Left ventricle myocardium inferior (tissue), 1 donor: ENCODE results near the gene IGFBP3. TPM values are rescaled to one million over a fixed set of nuclear protein-coding genes. Genes with fewer than 3 reads are reported as not detected.

Experiments used
- DNase-seq: peaks from one replicate; pipeline ENCODE4 v3.0.0-alpha.2; 2020
- H3K27ac ChIP-seq: fragments of 200-600 bp; replicated peaks from 2 replicates; pipeline ENCODE4 v1.8.0; 2021
- H3K27me3 ChIP-seq: fragments of 200-600 bp; 2 replicates; pipeline ENCODE4 v1.8.0; 2021; ENCODE audit warnings: low read depth
- H3K36me3 ChIP-seq: fragments of 200-600 bp; 2 replicates; pipeline ENCODE4 v1.8.0; 2021
- H3K4me1 ChIP-seq: fragments of 200-600 bp; 2 replicates; pipeline ENCODE4 v1.8.0; 2021
- H3K4me3 ChIP-seq: fragments of 200-600 bp; 2 replicates; pipeline ENCODE4 v1.8.0; 2021; ENCODE audit warnings: mild to moderate bottlenecking, moderate library complexity
- H3K9me3 ChIP-seq: fragments of 200-600 bp; replicated peaks from 2 replicates; pipeline ENCODE4 v1.8.0; 2021
- intact Hi-C: fragments of 100-400 bp; cut with micrococcal nuclease; formaldehyde crosslinking; loops from one replicate; pipeline ENCODE4 v1.11.0; 2022
- total RNA-seq: library from RNA; stranded (reverse); fragmentation: NEBNext Ultra II Directional; extraction: Animal tissue kit (Norgen Biotek cat#: 25700); gene quantifications from one replicate; pipeline ENCODE4 v1.2.1, GENCODE V29; 2021
- TF ChIP-seq, protein P1 (sequence below): fragments of 200-600 bp; IDR thresholded peaks from 2 replicates; pipeline ENCODE4 v1.8.0; 2021; ENCODE audit warnings: antibody characterized with exemption, mild to moderate bottlenecking, borderline replicate concordance
- donor health status: DM: no; HTN: yes; CAD: no; lungs with severe emphysema.

Gene IGFBP3
- total RNA-seq, 1 donor from 2014 or later, result 60.8 TPM

DNA sequence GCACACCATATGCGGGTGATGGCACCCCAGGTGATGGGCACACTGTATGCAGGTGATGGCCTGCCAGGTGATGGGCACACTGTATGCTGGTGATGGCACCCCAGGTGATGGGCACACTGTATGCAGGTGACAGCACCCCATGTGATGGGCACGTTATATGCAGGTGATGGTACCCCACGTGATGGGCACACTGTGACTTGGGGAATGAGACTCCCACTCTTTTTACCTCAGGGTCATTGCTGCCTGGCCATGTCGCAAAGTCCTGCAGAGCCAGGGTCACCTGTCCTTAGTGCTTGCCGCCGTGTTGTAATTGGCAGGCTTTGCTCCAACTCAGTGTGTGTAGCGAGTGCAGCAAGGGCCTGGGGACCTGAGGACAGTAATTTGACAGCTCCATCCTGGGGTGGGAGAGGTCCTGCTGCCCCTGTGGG, 40.6 kb downstream of the IGFBP3 start:
- H3K4me3 ChIP-seq, result no peak overlapping the region
- no peak overlapping the region for H3K27ac ChIP-seq
- H3K9me3 ChIP-seq, result peaks cover 23% of the 10 kb centered on the region
- no peaks in the 10 kb centered on the region for H3K36me3 ChIP-seq
- H3K4me1 ChIP-seq, result no peaks in the 10 kb centered on the region
- TF ChIP-seq, protein P1, sequence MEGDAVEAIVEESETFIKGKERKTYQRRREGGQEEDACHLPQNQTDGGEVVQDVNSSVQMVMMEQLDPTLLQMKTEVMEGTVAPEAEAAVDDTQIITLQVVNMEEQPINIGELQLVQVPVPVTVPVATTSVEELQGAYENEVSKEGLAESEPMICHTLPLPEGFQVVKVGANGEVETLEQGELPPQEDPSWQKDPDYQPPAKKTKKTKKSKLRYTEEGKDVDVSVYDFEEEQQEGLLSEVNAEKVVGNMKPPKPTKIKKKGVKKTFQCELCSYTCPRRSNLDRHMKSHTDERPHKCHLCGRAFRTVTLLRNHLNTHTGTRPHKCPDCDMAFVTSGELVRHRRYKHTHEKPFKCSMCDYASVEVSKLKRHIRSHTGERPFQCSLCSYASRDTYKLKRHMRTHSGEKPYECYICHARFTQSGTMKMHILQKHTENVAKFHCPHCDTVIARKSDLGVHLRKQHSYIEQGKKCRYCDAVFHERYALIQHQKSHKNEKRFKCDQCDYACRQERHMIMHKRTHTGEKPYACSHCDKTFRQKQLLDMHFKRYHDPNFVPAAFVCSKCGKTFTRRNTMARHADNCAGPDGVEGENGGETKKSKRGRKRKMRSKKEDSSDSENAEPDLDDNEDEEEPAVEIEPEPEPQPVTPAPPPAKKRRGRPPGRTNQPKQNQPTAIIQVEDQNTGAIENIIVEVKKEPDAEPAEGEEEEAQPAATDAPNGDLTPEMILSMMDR, result no peak
- H3K27me3 ChIP-seq, result peaks cover 42% of the 10 kb centered on the region
- DNase-seq, result no peak
- intact Hi-C loops, result no loop called here

DNA sequence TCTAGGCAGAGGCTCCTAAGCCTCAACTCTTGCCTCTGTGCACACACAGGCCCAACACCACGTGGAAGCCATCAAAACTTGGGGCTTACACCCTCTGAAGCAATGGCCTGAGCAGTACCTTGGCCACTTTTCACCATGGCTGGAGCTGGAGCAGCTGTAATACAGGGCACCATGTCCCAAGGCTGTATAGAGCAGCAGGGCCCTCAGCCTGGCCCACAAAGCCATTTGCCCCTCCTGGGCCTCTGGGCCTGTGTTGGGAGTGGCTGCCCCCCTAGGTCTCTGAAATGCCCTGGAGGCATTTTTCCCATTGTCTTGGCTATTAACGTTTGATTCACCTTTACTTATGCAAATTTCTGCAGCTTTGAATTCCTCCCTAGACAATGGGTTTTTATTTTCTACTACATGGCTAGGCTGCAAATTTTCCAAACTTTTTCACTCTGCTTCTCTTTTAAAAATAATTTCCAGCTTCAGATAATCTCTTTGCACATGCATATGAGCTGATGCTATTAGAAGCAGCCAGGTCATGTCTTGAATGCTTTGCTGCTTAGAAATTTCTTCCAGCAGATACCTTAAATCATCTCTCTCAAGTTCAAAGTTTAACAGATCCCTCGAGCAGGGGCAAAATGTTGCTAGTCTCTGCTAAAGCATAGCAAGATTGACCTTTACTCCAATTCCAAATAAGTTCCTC, 42.5 kb downstream of the IGFBP3 start:
- H3K27ac ChIP-seq, result no peak overlapping the region
- TF ChIP-seq, protein P1, result no peak

DNA sequence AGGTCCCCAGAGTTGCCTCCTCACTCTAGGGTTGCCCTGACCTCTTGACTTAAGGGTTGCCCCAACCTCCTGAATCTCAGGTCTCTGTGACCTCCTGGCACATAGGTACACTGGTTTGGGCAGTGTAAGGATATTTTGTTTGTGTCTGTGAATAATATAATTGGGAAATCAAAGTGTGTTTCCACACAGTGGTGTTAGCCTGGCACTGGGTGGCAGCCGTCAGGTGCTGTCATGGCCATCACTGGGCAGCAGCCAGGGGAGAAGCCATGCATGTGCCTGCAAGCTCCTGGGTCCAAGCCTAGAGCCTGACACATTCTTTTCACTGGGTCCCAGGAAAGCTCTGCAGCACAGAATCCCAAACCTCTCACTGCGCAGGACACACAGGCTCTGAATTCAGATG, 44.6 kb downstream of the IGFBP3 start:
- Histone ChIP-seq H3K4me1 (no peaks in the 10 kb centered on the region), H3K27me3 (peaks cover 5% of the 10 kb centered on the region), H3K4me3 (no peak overlapping the region), H3K27ac (no peak overlapping the region), H3K36me3 (no peaks in the 10 kb centered on the region), H3K9me3 (peaks cover 23% of the 10 kb centered on the region)
- DNase-seq, result no peak
- TF ChIP-seq, protein P1, result no peak
- intact Hi-C loops, result no loop called here

More for the DNA sequence above, 42.5 kb downstream of the IGFBP3 start:
- Histone ChIP-seq H3K27me3 (peaks cover 26% of the 10 kb centered on the region), H3K36me3 (no peaks in the 10 kb centered on the region), H3K9me3 (peaks cover 23% of the 10 kb centered on the region), H3K4me3 (no peak overlapping the region), H3K4me1 (no peaks in the 10 kb centered on the region)
- DNase-seq, result no peak
- intact Hi-C loops, result no loop called here

- DNase-seq, result no peak
Observed at GRCh38 chr7:45874408-45875131, 46.5 kb downstream of the IGFBP3 start.

GRCh38 chr7:45873355-45873754, 47.7 kb downstream of the IGFBP3 start:
- TF ChIP-seq, protein P1, result no peak
- intact Hi-C loops, result no loop called here
- H3K27ac ChIP-seq, result no peak overlapping the region
- DNase-seq, result no peak
- H3K36me3 ChIP-seq, result no peaks in the 10 kb centered on the region
- peaks cover 8% of the 10 kb centered on the region for H3K27me3 ChIP-seq
- H3K4me1 ChIP-seq, result no peaks in the 10 kb centered on the region
- H3K4me3 ChIP-seq, result no peak overlapping the region
- peaks cover 9% of the 10 kb centered on the region for H3K9me3 ChIP-seq

More at GRCh38 chr7:45874408-45875131, 46.5 kb downstream of the IGFBP3 start:
- Histone ChIP-seq H3K36me3 (no peaks in the 10 kb centered on the region), H3K9me3 (peaks cover 19% of the 10 kb centered on the region), H3K27me3 (no peaks in the 10 kb centered on the region), H3K27ac (no peak overlapping the region), H3K4me1 (no peaks in the 10 kb centered on the region), H3K4me3 (no peak overlapping the region)
- TF ChIP-seq, protein P1, result no peak
- intact Hi-C loops, result no loop called here
